ENCODE data around the gene FCN2.

The FCN2 gene

DNA sequence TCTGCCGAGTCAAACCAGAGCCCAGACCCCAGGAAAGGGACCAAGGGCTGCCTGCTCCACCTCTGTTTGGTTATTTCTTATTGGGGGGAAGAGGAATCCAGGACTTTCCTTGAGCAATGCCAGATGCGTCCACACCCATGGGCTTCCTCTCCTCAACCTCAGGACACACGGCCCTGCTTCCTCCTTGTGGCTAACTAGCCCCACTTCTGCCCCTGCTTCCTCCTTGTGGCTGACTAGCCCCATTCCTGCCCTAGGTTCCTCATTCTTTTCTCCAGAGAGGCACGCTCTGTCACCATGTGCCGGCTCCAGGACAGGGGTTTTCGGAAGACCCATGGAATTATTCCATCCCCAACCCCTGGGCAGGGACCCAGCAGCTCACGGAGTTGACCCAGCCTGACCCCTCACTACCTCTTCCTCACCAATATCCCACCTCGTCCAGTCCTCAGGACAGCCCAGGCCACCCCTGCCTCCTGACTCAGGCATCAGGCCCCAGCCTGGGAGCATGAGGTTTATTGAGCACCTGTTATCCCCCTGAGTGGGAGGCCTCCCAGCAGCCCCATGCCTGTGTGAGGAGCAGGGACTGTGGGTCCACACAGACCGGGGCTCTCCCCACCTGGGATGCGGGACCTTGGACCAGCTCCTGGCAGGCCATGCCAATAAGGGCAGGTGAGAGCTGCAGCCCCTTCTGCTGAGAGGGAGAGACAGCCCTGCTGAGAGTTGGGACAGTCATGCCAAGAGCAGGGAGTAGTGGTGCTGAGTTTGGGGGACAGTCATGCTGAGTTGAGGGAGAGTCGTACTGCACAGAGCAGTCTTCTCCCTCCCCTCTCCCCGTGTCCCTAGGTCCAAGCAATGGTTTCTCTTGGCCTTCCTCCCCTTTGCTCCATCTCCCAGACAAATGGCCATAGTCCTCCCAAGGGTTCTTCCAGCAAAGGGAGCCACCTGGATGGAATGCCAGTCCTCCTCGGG lies 48.9 kb downstream of the FCN2 start:
- DNase-seq (ENCODE audit: low spot score): no peak
- in situ Hi-C loops (cut with MboI; ENCODE audit: low pct_unique_long_range_greater_than_20kb, low sequenced_read_pairs, unreplicated experiment): no loop called here
- TF ChIP-seq, protein P1, sequence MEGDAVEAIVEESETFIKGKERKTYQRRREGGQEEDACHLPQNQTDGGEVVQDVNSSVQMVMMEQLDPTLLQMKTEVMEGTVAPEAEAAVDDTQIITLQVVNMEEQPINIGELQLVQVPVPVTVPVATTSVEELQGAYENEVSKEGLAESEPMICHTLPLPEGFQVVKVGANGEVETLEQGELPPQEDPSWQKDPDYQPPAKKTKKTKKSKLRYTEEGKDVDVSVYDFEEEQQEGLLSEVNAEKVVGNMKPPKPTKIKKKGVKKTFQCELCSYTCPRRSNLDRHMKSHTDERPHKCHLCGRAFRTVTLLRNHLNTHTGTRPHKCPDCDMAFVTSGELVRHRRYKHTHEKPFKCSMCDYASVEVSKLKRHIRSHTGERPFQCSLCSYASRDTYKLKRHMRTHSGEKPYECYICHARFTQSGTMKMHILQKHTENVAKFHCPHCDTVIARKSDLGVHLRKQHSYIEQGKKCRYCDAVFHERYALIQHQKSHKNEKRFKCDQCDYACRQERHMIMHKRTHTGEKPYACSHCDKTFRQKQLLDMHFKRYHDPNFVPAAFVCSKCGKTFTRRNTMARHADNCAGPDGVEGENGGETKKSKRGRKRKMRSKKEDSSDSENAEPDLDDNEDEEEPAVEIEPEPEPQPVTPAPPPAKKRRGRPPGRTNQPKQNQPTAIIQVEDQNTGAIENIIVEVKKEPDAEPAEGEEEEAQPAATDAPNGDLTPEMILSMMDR (IDR thresholded peaks at IDR 0.05; ENCODE audit: extremely low read depth, insufficient read depth, missing control alignments): no peak

DNA sequence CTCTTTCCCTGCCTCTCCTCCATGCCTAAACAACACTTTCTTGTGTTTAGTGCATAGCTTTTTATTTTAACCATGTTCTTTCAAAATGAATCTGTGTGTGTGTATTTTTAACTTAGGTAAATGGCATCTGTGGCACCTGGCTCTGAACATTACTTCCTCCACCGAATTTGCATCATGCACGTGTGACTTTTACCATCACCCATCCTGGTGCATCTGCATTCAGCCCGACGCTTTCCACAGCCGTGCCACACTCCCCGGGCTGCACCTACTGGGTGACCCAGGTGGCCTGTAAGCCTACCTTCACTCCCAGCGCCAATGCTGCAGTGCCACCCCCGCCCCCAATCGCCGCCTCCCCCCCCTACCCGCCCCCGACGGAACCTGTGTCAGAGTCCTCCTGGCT lies 49.8 kb downstream of the FCN2 start:
- in situ Hi-C loops (cut with MboI; ENCODE audit: low pct_unique_long_range_greater_than_20kb, low sequenced_read_pairs, unreplicated experiment): no loop called here
- TF ChIP-seq, protein P1 (IDR thresholded peaks at IDR 0.05; ENCODE audit: extremely low read depth, insufficient read depth, missing control alignments): no peak
- no peak for DNase-seq (ENCODE audit: low spot score)

DNA sequence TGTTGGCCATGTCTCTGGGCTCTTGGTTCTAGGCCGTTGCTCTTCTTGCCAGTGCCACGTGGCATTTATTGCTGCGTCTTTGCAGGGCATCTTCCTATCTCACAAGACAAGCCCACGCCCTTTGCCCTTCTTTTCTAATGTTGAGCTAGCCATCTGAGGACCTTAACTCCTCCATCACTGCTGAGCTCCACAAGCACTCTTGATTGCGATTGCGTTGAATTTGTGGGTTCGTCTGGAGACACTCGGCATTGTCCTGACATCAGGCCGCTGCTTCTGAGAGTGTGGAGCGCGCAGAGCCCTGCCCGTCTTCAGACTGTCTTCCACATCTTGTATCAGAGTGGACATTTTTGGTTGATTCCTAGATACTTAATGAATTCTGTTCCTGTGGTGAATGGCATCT lies 51.6 kb downstream of the FCN2 start:
- TF ChIP-seq, protein P1 (IDR thresholded peaks at IDR 0.05; ENCODE audit: extremely low read depth, insufficient read depth, missing control alignments): no peak
- in situ Hi-C loops (cut with MboI; ENCODE audit: low pct_unique_long_range_greater_than_20kb, low sequenced_read_pairs, unreplicated experiment): no loop called here
- DNase-seq (ENCODE audit: low spot score): no peak

DNA sequence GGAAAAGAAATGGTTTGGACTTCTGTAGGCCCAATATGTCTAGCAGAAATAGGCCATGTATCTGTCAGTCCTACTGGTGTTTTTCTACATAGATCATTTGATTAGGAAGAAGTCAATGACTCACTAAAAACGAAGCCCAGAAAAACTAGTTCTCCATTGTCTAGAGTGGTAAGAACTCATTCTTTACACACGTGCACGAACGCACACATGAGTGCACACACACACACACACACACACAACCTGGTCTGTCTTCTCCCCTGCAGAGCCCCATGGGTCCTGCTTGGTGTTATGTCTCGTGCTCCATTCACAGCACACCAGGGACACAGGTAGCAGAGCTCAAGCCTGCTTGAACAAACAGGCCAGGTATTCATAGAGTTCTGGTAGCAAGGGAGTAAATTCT lies 52.0 kb downstream of the FCN2 start:
- TF ChIP-seq, protein P1 (IDR thresholded peaks at IDR 0.05; ENCODE audit: extremely low read depth, insufficient read depth, missing control alignments): no peak
- in situ Hi-C loops (cut with MboI; ENCODE audit: low pct_unique_long_range_greater_than_20kb, low sequenced_read_pairs, unreplicated experiment): no loop called here
- DNase-seq (ENCODE audit: low spot score): no peak

DNA sequence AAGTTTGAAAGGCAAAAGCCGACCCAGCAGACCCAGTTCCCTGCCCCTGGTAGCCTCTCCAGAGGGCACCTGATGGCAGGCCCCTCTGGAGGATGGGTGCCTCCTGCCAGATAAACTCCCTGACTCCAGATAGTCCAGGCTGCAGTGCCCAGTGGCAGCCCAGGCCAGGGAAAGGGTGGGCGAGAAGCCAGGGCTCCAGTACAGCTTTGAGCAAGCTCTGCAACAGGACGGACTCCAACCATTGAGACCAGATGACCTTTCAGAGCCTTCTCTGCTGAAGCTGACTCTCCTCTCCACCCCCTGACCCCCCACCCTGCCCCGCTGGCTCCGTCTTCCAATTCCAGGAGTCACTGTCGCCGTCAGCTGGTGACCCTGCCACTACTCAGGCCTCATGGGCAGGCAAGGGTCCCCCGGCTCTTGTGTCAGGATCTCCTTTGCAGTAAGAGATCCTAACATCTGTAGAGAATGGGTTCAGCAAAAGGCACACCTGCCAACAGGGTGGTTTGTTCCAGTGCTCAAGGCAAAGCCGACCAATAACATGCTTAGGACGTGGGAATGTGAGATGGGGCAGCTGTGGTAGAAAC lies 52.6 kb downstream of the FCN2 start:
- no peak for DNase-seq (ENCODE audit: low spot score)
- TF ChIP-seq, protein P1 (IDR thresholded peaks at IDR 0.05; ENCODE audit: extremely low read depth, insufficient read depth, missing control alignments): no peak
- in situ Hi-C loops (cut with MboI; ENCODE audit: low pct_unique_long_range_greater_than_20kb, low sequenced_read_pairs, unreplicated experiment): no loop called here

DNA sequence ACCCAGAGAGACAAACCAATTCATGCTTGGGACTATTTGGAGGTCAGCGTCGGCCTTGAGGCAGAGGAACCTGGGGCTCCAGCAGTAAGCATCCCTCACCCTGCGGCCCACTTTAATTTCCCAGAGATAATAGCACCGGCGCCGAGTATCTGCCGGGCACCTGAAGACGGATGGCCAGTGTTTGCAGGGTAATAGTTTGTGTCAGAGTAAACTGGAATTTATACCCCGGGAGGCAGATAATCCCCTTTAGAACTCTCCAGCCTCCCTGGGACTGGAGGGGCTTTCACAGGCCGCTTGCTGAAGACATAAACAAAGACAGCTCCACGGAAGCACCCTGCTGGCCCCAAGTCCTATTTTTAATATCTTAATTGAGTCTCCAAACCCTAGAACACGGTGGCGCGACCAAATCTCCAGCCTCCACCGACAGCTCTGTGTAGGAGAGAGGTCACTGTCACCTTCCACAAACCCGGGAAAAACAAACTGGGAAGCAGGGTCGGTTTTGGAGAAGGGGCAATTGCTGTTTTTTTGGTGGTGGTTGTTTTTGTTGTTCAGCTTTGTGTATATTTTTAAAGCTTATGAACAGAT lies 54.5 kb downstream of the FCN2 start:
- in situ Hi-C loops (cut with MboI; ENCODE audit: low pct_unique_long_range_greater_than_20kb, low sequenced_read_pairs, unreplicated experiment): no loop called here
- no peak for DNase-seq (ENCODE audit: low spot score)
- TF ChIP-seq, protein P1 (IDR thresholded peaks at IDR 0.05; ENCODE audit: extremely low read depth, insufficient read depth, missing control alignments): no peak
